Measurements from ENCODE around the gene STAT6.
"Not testable (repeated sequence)": the region's sequence is repeated elsewhere in the genome, so short reads cannot be mapped to it uniquely, and the experiment has no call there.

Gene STAT6

GRCh38 chr12:57073566-57074450 lies 37.4 kb downstream of the STAT6 start:
- H3K9me3 Mint-ChIP-seq, H3K27me3 Mint-ChIP-seq, H3K4me3 Mint-ChIP-seq: not testable (repeated sequence)
- Mint-ChIP-seq H3K36me3 (ENCODE audit: low read depth) (peaks cover 42% of the 10 kb centered on the region), H3K4me1 (ENCODE audit: low read depth) (peaks cover 60% of the 10 kb centered on the region), H3K27ac (peak overlapping the region; percentile 74)

- H3K9me3 Mint-ChIP-seq, result no peaks in the 10 kb centered on the region
- peak overlapping the region; percentile 7 for H3K27ac Mint-ChIP-seq
- H3K27me3 Mint-ChIP-seq, result no peaks in the 10 kb centered on the region
- peaks cover 52% of the 10 kb centered on the region for H3K36me3 Mint-ChIP-seq (ENCODE audit: low read depth)
- peaks cover 68% of the 10 kb centered on the region for H3K4me1 Mint-ChIP-seq (ENCODE audit: low read depth)
- no peak overlapping the region for H3K4me3 Mint-ChIP-seq
These were observed 38.5 kb downstream of the STAT6 start for GRCh38 chr12:57072661-57073060.

- Mint-ChIP-seq H3K27me3 (no peaks in the 10 kb centered on the region), H3K36me3 (ENCODE audit: low read depth) (peaks cover 66% of the 10 kb centered on the region), H3K27ac (peak overlapping the region; percentile 89), H3K4me1 (ENCODE audit: low read depth) (peaks cover 85% of the 10 kb centered on the region), H3K9me3 (peaks cover 4% of the 10 kb centered on the region), H3K4me3 (peak overlapping the region; percentile 69)
These were observed 41.6 kb downstream of the STAT6 start for GRCh38 chr12:57069523-57069922.

GRCh38 chr12:57066245-57066644 lies 44.9 kb downstream of the STAT6 start:
- Mint-ChIP-seq H3K4me1 (ENCODE audit: low read depth) (peaks cover 89% of the 10 kb centered on the region), H3K27me3 (no peaks in the 10 kb centered on the region), H3K9me3 (peaks cover 4% of the 10 kb centered on the region), H3K36me3 (ENCODE audit: low read depth) (peaks cover 62% of the 10 kb centered on the region), H3K27ac (peak overlapping the region; percentile 95), H3K4me3 (peak overlapping the region; percentile 38)

- Mint-ChIP-seq H3K9me3 (peaks cover 4% of the 10 kb centered on the region), H3K27ac (peak overlapping the region; percentile 95), H3K4me1 (ENCODE audit: low read depth) (peaks cover 76% of the 10 kb centered on the region), H3K27me3 (no peaks in the 10 kb centered on the region), H3K36me3 (ENCODE audit: low read depth) (peaks cover 59% of the 10 kb centered on the region), H3K4me3 (peak overlapping the region; percentile 85)
These were observed 47.0 kb downstream of the STAT6 start for GRCh38 chr12:57063991-57064685.

GRCh38 chr12:57058454-57058853 lies 52.7 kb downstream of the STAT6 start:
- Mint-ChIP-seq H3K4me1 (ENCODE audit: low read depth) (peaks cover 48% of the 10 kb centered on the region), H3K36me3 (ENCODE audit: low read depth) (peaks cover 68% of the 10 kb centered on the region), H3K4me3 (no peak overlapping the region)

GRCh38 chr12:57057067-57057751 lies 54.0 kb downstream of the STAT6 start:
- Mint-ChIP-seq H3K27me3 (no peaks in the 10 kb centered on the region), H3K9me3 (no peaks in the 10 kb centered on the region), H3K36me3 (ENCODE audit: low read depth) (peaks cover 71% of the 10 kb centered on the region), H3K27ac (no peak overlapping the region), H3K4me1 (ENCODE audit: low read depth) (peaks cover 36% of the 10 kb centered on the region), H3K4me3 (no peak overlapping the region)

More at GRCh38 chr12:57058454-57058853, 52.7 kb downstream of the STAT6 start:
- H3K9me3 Mint-ChIP-seq, result no peaks in the 10 kb centered on the region
- H3K27me3 Mint-ChIP-seq, result no peaks in the 10 kb centered on the region
- H3K27ac Mint-ChIP-seq, result no peak overlapping the region

- Mint-ChIP-seq H3K4me1 (ENCODE audit: low read depth) (peaks cover 43% of the 10 kb centered on the region), H3K4me3 (no peak overlapping the region), H3K27me3 (no peaks in the 10 kb centered on the region), H3K27ac (no peak overlapping the region), H3K9me3 (no peaks in the 10 kb centered on the region), H3K36me3 (ENCODE audit: low read depth) (peaks cover 68% of the 10 kb centered on the region)
These were observed 55.3 kb downstream of the STAT6 start for GRCh38 chr12:57055824-57056223.

- not testable (repeated sequence) for H3K27me3 Mint-ChIP-seq, H3K4me3 Mint-ChIP-seq
- H3K36me3 Mint-ChIP-seq (ENCODE audit: low read depth), result peaks cover 51% of the 10 kb centered on the region
These were observed 57.3 kb downstream of the STAT6 start for GRCh38 chr12:57053901-57054300.

GRCh38 chr12:57053146-57053545 lies 58.0 kb downstream of the STAT6 start:
- Mint-ChIP-seq H3K36me3 (ENCODE audit: low read depth) (peaks cover 43% of the 10 kb centered on the region), H3K4me1 (ENCODE audit: low read depth) (peaks cover 42% of the 10 kb centered on the region)
- not testable (repeated sequence) for H3K4me3 Mint-ChIP-seq, H3K27ac Mint-ChIP-seq, H3K27me3 Mint-ChIP-seq, H3K9me3 Mint-ChIP-seq

More at GRCh38 chr12:57053901-57054300, 57.3 kb downstream of the STAT6 start:
- H3K9me3 Mint-ChIP-seq, H3K27ac Mint-ChIP-seq: not testable (repeated sequence)
- peaks cover 40% of the 10 kb centered on the region for H3K4me1 Mint-ChIP-seq (ENCODE audit: low read depth)

GRCh38 chr12:57051011-57051410 lies 60.2 kb downstream of the STAT6 start:
- H3K9me3 Mint-ChIP-seq, result no peaks in the 10 kb centered on the region
- H3K27ac Mint-ChIP-seq, result no peak overlapping the region
- peaks cover 44% of the 10 kb centered on the region for H3K4me1 Mint-ChIP-seq (ENCODE audit: low read depth)

GRCh38 chr12:57049890-57050289 lies 61.3 kb downstream of the STAT6 start, which contains the start of gene MYO1A:
TSS of gene MYO1A (minus strand) at chr12:57050129. CDS start at chr12:57048323, 1,806 bp downstream.
- Mint-ChIP-seq H3K4me3 (no peak within 1 kb of the TSS), H3K9me3 (no peaks in the 10 kb centered on the region), H3K36me3 (ENCODE audit: low read depth) (peaks cover 16% of the 10 kb centered on the region), H3K4me1 (ENCODE audit: low read depth) (peaks cover 52% of the 10 kb centered on the region), H3K27ac (no peak within 1 kb of the TSS), H3K27me3 (peaks cover 4% of the 10 kb centered on the region)

More at GRCh38 chr12:57051011-57051410, 60.2 kb downstream of the STAT6 start:
- peaks cover 24% of the 10 kb centered on the region for H3K36me3 Mint-ChIP-seq (ENCODE audit: low read depth)
- H3K27me3 Mint-ChIP-seq, result peaks cover under 1% of the 10 kb centered on the region
- no peak overlapping the region for H3K4me3 Mint-ChIP-seq

- no peaks in the 10 kb centered on the region for H3K9me3 Mint-ChIP-seq
- H3K27ac Mint-ChIP-seq, result no peak overlapping the region
- H3K36me3 Mint-ChIP-seq (ENCODE audit: low read depth), result peaks cover 13% of the 10 kb centered on the region
- peaks cover 52% of the 10 kb centered on the region for H3K4me1 Mint-ChIP-seq (ENCODE audit: low read depth)
- peaks cover 4% of the 10 kb centered on the region for H3K27me3 Mint-ChIP-seq
- no peak overlapping the region for H3K4me3 Mint-ChIP-seq
These were observed 62.1 kb downstream of the STAT6 start for GRCh38 chr12:57049119-57049446.

GRCh38 chr12:57048423-57049118 lies 62.6 kb downstream of the STAT6 start:
- H3K27ac Mint-ChIP-seq, result peak overlapping the region; percentile 60

More at GRCh38 chr12:57048423-57049118, 62.6 kb downstream of the STAT6 start:
- peaks cover 4% of the 10 kb centered on the region for H3K27me3 Mint-ChIP-seq
- H3K4me1 Mint-ChIP-seq (ENCODE audit: low read depth), result peaks cover 52% of the 10 kb centered on the region
- H3K36me3 Mint-ChIP-seq (ENCODE audit: low read depth), result peaks cover 8% of the 10 kb centered on the region
- no peak overlapping the region for H3K4me3 Mint-ChIP-seq
- no peaks in the 10 kb centered on the region for H3K9me3 Mint-ChIP-seq

Measured in stimulated activated naive CD8-positive, alpha-beta T cell treated with anti-CD3 and anti-CD28 coated beads, Interleukin-15, Interleukin-2, amounts not matched to agents 100 ng/mL and 50 ng/mL, for 24 hours (primary cell).